ENCODE data around the gene EYS. TPM values are rescaled to one million over a fixed set of nuclear protein-coding genes. Genes with fewer than 3 reads are reported as not detected.

EYS gene
- total and polyA plus RNA-seq, 2 of the 8 experiments (the other 6 are each of a cell fraction or from before 2014, with no cell fraction given), result 0.05 to 0.13 TPM

DNA sequence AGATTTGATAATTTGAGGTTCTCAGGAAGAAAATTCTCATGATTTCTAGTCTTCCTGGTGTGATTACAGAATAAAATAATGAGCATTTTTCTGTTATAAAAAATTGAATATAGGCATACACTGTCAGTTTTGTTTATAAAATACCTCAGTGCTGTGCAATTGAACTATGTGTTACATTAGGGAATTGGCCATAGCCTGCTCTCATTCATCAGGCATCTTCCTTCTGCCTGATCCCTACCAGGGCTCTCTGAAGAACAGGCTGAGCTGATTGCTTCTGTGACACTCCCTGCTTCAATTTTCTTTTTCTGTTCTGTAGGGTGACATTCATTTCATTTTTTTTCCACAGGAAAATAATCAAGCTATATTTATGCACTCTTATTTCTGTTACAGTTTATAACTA, 1908.6 kb downstream of the EYS start:
- no peak overlapping the region for H3K56ac ChIP-seq (replicated peaks; ENCODE audit: insufficient read length, low read depth, low read length)
- no peak overlapping the region for H3K4ac ChIP-seq (replicated peaks; ENCODE audit: insufficient read length, low read depth, low read length)
- H3K4me2 ChIP-seq (ENCODE audit: insufficient read depth in 1 of 2, low read depth in 2 of 2, low read length in 2 of 2), result no peak overlapping the region
- DNase-seq (ENCODE audit: low read depth in 1 of 2, low spot score in 2 of 2) (no peak), FAIRE-seq (no peak)
- no peak overlapping the region for H2BK120ac ChIP-seq (replicated peaks; ENCODE audit: low read depth, low read length)
- H2BK12ac ChIP-seq (ENCODE audit: low read depth, low read length), result no peak overlapping the region
- H2BK5ac ChIP-seq (ENCODE audit: low read depth, low read length), result no peak overlapping the region
- H3K9me3 ChIP-seq (ENCODE audit: insufficient read depth in 2 of 2, low read depth in 1 of 2, low read length in 1 of 2), result no peaks in the 10 kb centered on the region
- no peak overlapping the region for H3K18ac ChIP-seq (ENCODE audit: extremely low read depth, low read length)
- no peaks in the 10 kb centered on the region for H3K27me3 ChIP-seq (replicated peaks in 1 of 4; ENCODE audit: control insufficient read depth in 3 of 4, extremely low read depth in 1 of 4, insufficient read depth in 3 of 4, low read length in 3 of 4)
- ChIA-PET CTCF (ENCODE audit: partially characterized antibody) (interaction anchor here (0.9 to 1.5 kb wide), 3 partner anchors 8 to 36 kb away, joined by 3 read pairs; no protein-coding TSS in a partner anchor), POLR2A (ENCODE audit: partially characterized antibody) (no interaction called here)
- no peak overlapping the region for H2AFZ ChIP-seq (ENCODE audit: low read length)
- no peaks in the 10 kb centered on the region for H3K79me1 ChIP-seq (ENCODE audit: low read depth, low read length)
- no peak overlapping the region for H4K5ac ChIP-seq (ENCODE audit: insufficient read length, low read depth, low read length)
- H2AK5ac ChIP-seq (ENCODE audit: low read depth, low read length), result no peak overlapping the region
- H2BK20ac ChIP-seq (ENCODE audit: low read length), result no peak overlapping the region
- no peaks in the 10 kb centered on the region for H3K4me1 ChIP-seq (replicated peaks in 1 of 4; ENCODE audit: control insufficient read depth in 3 of 4, insufficient read depth in 4 of 4, low read length in 3 of 4)
- H4K20me1 ChIP-seq (replicated peaks in 1 of 2; ENCODE audit: control insufficient read depth in 1 of 2, insufficient read depth in 2 of 2, low read length in 2 of 2), result no peaks in the 10 kb centered on the region
- H3K4me3 ChIP-seq (ENCODE audit: extremely low read depth in 1 of 4, insufficient read depth in 2 of 4, low read depth in 3 of 4, low read length in 4 of 4), result no peak overlapping the region
- H3K14ac ChIP-seq (ENCODE audit: insufficient read length), result no peak overlapping the region
- H4K8ac ChIP-seq (ENCODE audit: extremely low read depth, insufficient read depth, low read length), result no peak overlapping the region
- H3K23ac ChIP-seq (ENCODE audit: insufficient read length), result no peak overlapping the region
- no peak overlapping the region for H2BK15ac ChIP-seq (ENCODE audit: low read length)
- H3K27ac ChIP-seq (ENCODE audit: low read depth, low read length), result no peak overlapping the region
- no peaks in the 10 kb centered on the region for H3K36me3 ChIP-seq (ENCODE audit: control insufficient read depth in 2 of 4, insufficient read depth in 4 of 4, low read length in 3 of 4)
- no peak overlapping the region for H3K9ac ChIP-seq (replicated peaks in 1 of 4; ENCODE audit: extremely low read depth in 1 of 4, low read depth in 3 of 4, low read length in 3 of 4)
- H3K23me2 ChIP-seq (ENCODE audit: low read depth, low read length), result no peaks in the 10 kb centered on the region
- no peaks in the 10 kb centered on the region for H3K79me2 ChIP-seq (ENCODE audit: control insufficient read depth in 1 of 2, insufficient read depth in 2 of 2, low read length in 2 of 2)
- H4K91ac ChIP-seq (replicated peaks; ENCODE audit: insufficient read length, low read length), result no peak overlapping the region
- TF ChIP-seq, protein P1, sequence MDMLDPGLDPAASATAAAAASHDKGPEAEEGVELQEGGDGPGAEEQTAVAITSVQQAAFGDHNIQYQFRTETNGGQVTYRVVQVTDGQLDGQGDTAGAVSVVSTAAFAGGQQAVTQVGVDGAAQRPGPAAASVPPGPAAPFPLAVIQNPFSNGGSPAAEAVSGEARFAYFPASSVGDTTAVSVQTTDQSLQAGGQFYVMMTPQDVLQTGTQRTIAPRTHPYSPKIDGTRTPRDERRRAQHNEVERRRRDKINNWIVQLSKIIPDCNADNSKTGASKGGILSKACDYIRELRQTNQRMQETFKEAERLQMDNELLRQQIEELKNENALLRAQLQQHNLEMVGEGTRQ (IDR thresholded peaks at IDR 0.05; ENCODE audit: low read length), result no peak
- TF ChIP-seq TCF12 (IDR thresholded peaks at IDR 0.05; ENCODE audit: low read depth, low read length) (no peak), EP300 (IDR thresholded peaks at IDR 0.05; ENCODE audit: borderline replicate concordance in 1 of 2, low read depth in 2 of 2, low read length in 2 of 2) (no peak), RXRA (IDR thresholded peaks at IDR 0.05; ENCODE audit: insufficient read depth, low read depth, low read length) (no peak)
- TF ChIP-seq, protein P2, sequence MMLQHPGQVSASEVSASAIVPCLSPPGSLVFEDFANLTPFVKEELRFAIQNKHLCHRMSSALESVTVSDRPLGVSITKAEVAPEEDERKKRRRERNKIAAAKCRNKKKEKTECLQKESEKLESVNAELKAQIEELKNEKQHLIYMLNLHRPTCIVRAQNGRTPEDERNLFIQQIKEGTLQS (IDR thresholded peaks at IDR 0.05; ENCODE audit: insufficient read depth, low read depth, low read length), result no peak

Measured in H1 (cell line).